ENCODE data around the gene AIP.
"Not testable (repeated sequence)": the region's sequence is repeated elsewhere in the genome, so short reads cannot be mapped to it uniquely, and the experiment has no call there.

Gene AIP

GRCh38 chr11:67469508-67469811 is 13.4 kb upstream of the AIP start:
- DNase-seq = no peak

- DNase-seq = no peak
These were observed 12.4 kb upstream of the AIP start for GRCh38 chr11:67470337-67471002.

GRCh38 chr11:67472882-67473281 is 9.9 kb upstream of the AIP start:
- no peak for DNase-seq

GRCh38 chr11:67476692-67477091 is 6.1 kb upstream of the AIP start:
- DNase-seq = not testable (repeated sequence)

- not testable (repeated sequence) for DNase-seq
These were observed 5.3 kb upstream of the AIP start for GRCh38 chr11:67477344-67478050.

GRCh38 chr11:67482275-67482826 is 475 bp upstream of the AIP start:
- DNase-seq = no peak

GRCh38 chr11:67483831-67484665 is 1.2 kb downstream of the AIP start:
- DNase-seq = no peak

GRCh38 chr11:67484847-67485311 is 2.1 kb downstream of the AIP start:
- no peak for DNase-seq

GRCh38 chr11:67485873-67486361 is 3.1 kb downstream of the AIP start:
- not testable (repeated sequence) for DNase-seq

GRCh38 chr11:67486481-67487195 is 3.8 kb downstream of the AIP start:
- DNase-seq = no peak

GRCh38 chr11:67489203-67489884 is 6.5 kb downstream of the AIP start:
- no peak for DNase-seq

- DNase-seq = no peak
These were observed 7.3 kb downstream of the AIP start for GRCh38 chr11:67489885-67490726.

GRCh38 chr11:67490727-67491065 is 7.9 kb downstream of the AIP start:
- no peak for DNase-seq

- no peak for DNase-seq
These were observed 8.6 kb downstream of the AIP start for GRCh38 chr11:67491276-67492068.

GRCh38 chr11:67492069-67492727 is 9.4 kb downstream of the AIP start:
- DNase-seq = no peak

- DNase-seq = no peak
These were observed 10.1 kb downstream of the AIP start for GRCh38 chr11:67492801-67493547.

GRCh38 chr11:67493548-67494370 is 10.9 kb downstream of the AIP start:
- DNase-seq = no peak
